GM12865 (cell line): ENCODE data around the gene ADAMTS3.
A peak's percentile ranks its signal among the peaks of the same experiment; 100 is the strongest.

Experiments used
- DNase-seq: peaks from one replicate; pipeline ENCODE4 v3.0.0; 2010; ENCODE audit warnings: low read depth
- H3K4me3 ChIP-seq: 2 replicates; pipeline ENCODE4 v1.5.1; 2011; ENCODE audit warnings: mild to moderate bottlenecking, low read depth, low read length, control low read depth
- CTCF ChIP-seq: IDR thresholded peaks from 2 replicates; pipeline ENCODE4 v1.5.1; 2011; ENCODE audit warnings: low read length, control low read depth, low read depth, inconsistent platforms; ENCODE audit not compliant: insufficient read depth; ENCODE audit errors: missing control alignments

ADAMTS3 gene

GRCh38 chr4:72326692-72327632 is 242.1 kb downstream of the ADAMTS3 start:
- no peak overlapping the region for H3K4me3 ChIP-seq
- peak; percentile 33 for DNase-seq
- peak; percentile 41 for TF ChIP-seq CTCF

- DNase-seq: no peak
- TF ChIP-seq CTCF: no peak
- H3K4me3 ChIP-seq: no peak overlapping the region
Observed at GRCh38 chr4:72325215-72325614, 243.8 kb downstream of the ADAMTS3 start.

GRCh38 chr4:72323227-72323626 is 245.8 kb downstream of the ADAMTS3 start:
- no peak for DNase-seq
- no peak overlapping the region for H3K4me3 ChIP-seq
- TF ChIP-seq CTCF: no peak

- H3K4me3 ChIP-seq: no peak overlapping the region
- no peak for DNase-seq
- no peak for TF ChIP-seq CTCF
Observed at GRCh38 chr4:72320223-72320948, 248.6 kb downstream of the ADAMTS3 start.

GRCh38 chr4:72319601-72320021 is 249.4 kb downstream of the ADAMTS3 start:
- TF ChIP-seq CTCF: no peak
- H3K4me3 ChIP-seq: no peak overlapping the region
- DNase-seq: peak; percentile 14

- no peak overlapping the region for H3K4me3 ChIP-seq
- TF ChIP-seq CTCF: no peak
- DNase-seq: no peak
Observed at GRCh38 chr4:72318421-72319170, 250.4 kb downstream of the ADAMTS3 start.
